GM19328 (cell line): Measurements from ENCODE around the gene SERHL2.
"Not testable (repeated sequence)": the region's sequence is repeated elsewhere in the genome, so short reads cannot be mapped to it uniquely, and the experiment has no call there.

Experiments used
- ATAC-seq: cut with Tn5 transposase; IDR thresholded peaks from one replicate; pipeline ENCODE4 v1.9.1; 2021; ENCODE audit warnings: mild to moderate bottlenecking, moderate library complexity; ENCODE audit not compliant: unreplicated experiment

SERHL2 gene

GRCh38 chr22:42603427-42603826, 49.7 kb downstream of the SERHL2 start:
- no peak for ATAC-seq

DNA sequence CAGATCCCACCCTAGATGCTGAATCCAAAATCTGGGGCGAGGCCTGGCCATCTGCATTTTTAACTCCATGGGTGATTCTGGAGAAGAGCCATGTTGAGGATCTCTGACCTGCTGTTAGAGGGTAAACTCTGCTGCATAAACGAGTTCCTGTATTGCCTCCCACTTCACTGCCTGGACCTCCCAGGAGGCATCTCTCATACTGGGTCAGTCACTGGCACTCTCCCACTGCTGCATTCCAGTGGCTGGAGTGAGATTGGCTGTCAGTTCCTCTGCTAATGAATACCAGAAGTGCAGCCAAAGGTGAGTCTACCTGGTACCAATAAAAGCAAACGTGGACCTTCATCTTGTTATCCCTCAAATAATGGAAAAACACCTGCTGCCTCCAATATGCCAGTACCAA, 50.6 kb downstream of the SERHL2 start:
- no peak for ATAC-seq

DNA sequence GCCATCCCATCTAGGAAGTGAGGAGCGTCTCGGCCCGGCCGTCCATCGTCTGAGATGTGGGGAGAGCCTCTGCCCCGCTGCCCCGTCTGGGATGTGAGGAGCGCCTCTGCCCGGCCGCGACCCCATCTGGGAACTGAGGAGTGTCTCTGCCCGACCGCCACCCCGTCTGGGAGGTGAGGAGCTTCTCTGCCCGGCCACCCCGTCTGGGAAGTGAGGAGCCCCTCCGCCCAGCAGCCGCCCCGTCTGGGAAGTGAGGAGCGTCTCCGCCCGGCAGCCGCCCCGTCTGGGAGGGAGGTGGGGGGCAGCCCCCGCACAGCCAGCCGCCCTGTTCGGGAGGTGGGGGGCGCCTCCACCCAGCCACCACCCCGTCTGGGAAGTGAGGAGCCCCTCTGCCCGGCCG, 53.9 kb downstream of the SERHL2 start:
- ATAC-seq: not testable (repeated sequence)

GRCh38 chr22:42608136-42608822, 54.5 kb downstream of the SERHL2 start:
- ATAC-seq: no peak

- ATAC-seq: no peak
Observed at GRCh38 chr22:42608823-42609361, 55.1 kb downstream of the SERHL2 start.

DNA sequence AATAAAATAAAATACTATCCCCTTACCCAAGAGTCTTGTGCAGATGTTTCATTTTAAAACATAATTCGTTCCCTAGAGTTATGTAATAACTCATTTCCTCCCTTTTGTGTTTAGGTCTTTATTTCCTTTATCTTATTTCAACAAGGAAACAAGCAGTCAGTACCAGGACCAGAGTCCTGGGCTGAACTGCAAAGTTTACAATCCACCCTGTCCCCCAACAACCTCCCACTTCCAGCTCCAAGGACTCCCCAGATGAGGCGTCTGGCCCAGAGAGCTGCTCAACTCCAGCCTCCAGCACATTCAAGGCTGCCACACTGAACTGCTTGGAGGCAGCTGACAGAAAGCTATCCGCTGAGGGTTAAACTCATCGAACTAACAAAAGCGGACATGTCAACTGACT, 56.4 kb downstream of the SERHL2 start:
- ATAC-seq: no peak

DNA sequence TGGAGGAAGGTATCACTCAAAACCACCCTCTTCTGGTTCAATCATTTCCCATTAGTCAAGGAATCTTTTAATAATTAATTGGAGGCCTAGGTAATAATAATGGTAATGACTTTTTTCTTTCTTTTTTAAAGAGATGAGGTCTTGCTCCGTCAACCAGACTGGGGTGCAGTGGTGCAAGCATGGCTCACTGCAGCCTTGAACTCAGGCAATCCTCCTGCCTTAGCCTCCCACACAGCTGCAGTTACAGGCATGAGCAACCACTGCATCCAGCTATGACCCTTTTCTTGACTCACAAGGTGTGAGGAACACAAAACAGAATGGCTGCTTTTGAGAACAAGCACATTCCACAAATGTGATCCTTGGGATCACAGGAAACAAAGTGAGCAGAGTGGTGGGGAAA, 57.3 kb downstream of the SERHL2 start:
- no peak for ATAC-seq

DNA sequence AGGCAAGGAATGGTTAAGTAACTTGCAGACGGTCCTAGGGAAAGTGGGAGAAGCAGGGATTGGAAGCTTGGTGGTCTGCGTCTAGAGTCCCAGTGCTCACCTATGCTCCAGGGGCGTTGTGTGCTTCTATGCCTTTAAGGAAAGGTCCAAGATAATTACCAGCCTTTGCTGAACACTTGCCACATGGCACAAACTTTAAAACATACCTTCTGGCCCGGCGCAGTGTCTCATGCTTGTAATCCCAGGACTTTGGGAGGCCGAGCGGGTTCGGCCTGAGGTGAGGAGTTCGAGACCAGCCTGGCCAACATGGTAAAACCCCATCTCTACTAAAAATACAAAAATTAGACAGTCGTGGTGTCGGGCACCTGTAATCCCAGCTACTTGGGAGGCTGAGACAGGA, 58.6 kb downstream of the SERHL2 start:
- no peak for ATAC-seq

GRCh38 chr22:42613872-42614301, 60.1 kb downstream of the SERHL2 start:
- ATAC-seq: no peak

DNA sequence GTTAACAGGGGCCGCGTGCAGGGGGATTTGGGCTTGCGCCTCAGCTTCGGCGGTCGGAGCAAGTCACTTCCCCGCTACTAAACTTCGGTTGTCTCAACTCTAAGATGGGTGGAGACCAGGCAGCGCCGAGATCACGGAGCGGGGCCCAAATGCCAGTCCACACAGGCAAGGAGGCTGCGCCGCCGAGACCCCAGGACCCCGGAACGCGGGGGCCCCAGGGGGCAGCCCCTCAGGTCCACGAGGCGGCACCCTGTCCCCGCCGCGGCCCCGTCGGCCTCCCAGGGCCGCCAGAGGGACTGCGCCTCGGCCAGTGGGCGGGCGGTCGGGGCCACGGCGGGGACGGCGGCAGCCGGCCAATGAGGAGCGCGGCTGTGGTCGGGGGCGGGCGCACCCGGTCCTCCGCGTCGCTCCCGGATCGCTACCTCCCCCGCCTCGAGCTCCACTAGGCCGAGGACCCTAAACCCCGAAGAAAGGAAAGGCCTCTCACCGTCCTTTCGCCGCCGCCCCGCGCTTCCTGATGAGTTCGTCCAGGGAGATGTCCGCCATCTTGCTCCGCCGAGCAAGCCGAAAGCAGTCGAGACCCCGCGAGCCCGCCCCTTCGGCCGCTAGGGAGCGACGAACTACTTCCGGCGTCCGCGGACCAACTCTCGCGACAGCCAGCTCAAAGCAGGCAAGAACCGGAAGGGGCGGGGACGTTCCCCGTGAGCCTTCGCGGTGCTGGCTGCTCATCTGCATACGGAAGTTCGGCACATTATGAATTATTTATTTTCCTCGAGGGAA, 60.7 kb downstream of the SERHL2 start, which contains the start of gene POLDIP3:
TSS of gene POLDIP3 (minus strand) at position 572 of the 780 bp plus-strand sequence. CDS start at position 546, 26 bp downstream.
- peak; percentile 71 for ATAC-seq

- peak; percentile 47 for ATAC-seq
Observed at GRCh38 chr22:42615092-42615859, 61.5 kb downstream of the SERHL2 start.

DNA sequence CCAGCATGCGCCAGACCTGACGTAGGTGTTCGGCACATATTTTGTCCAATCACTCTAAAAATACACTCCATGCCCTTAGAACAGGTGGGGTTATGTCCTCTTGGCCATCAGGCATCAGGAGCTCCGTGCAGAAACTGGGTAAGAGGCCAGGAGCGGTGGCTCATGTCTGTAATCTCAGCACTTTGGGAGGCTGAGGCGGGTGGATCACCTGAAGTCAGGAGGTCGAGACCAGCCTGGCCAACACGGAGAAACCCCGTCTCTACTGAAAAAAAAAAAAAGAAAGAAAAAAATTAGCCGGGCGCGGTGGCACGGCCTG, 62.1 kb downstream of the SERHL2 start:
- not testable (repeated sequence) for ATAC-seq

GRCh38 chr22:42617155-42617983, 63.6 kb downstream of the SERHL2 start:
- ATAC-seq: no peak

DNA sequence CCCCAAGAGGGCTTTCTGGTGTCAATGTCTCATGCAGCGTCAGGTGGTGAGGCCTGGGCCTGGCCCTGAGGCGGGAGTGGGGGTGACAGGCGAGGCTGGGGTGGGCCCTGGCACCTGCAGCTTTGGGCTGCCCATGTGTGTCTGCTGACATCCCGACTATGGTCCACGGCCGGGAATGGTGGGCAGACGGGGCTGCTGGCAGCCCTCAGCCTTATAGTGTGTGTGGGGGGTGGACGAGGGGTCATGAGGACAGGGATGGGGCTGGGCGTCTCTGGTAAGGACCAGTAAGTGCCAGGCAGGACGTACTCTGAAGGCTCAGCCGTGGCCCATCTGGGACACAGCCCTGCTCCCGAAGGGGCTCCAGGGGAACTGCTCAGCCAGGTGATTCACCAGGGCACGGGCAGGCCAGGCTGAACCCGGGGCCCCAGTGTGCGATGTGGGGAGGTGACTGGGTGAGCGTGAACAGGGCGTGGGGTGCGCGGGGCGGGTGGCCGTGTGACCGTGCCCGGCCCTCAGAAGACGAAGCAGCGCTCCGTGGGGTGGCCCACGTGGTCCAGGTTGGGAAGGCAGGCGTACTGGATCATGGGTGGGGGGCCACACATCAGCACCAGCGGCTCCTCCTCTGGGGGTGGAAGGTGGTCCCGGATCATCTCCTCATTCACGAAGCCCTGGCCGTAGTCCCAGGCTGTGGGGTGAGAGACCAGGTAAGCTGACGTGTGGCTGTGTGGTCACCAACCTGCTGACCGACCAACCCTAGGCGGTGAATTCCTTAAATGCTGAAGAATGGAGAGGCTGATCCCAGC, 65.7 kb downstream of the SERHL2 start:
- ATAC-seq: no peak

DNA sequence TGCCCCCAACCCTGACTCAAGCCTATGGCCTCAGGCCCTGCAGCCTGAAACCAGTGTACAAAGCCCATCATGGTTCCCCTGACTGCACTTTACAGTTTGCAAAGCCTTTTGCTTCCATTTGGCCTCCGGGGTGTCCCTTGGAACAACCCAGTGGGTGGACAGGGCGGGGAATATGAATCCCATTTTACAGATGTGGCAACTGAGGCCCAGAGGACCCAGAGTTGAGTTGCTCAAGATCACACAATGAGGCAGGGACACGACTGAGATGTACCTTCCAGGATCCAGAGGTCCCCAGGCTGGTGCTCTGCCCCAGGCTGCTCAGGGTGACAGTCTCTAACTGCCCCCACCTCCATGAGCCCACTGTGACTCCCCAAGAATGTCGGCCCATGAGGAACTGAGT, 66.3 kb downstream of the SERHL2 start:
- ATAC-seq: no peak

DNA sequence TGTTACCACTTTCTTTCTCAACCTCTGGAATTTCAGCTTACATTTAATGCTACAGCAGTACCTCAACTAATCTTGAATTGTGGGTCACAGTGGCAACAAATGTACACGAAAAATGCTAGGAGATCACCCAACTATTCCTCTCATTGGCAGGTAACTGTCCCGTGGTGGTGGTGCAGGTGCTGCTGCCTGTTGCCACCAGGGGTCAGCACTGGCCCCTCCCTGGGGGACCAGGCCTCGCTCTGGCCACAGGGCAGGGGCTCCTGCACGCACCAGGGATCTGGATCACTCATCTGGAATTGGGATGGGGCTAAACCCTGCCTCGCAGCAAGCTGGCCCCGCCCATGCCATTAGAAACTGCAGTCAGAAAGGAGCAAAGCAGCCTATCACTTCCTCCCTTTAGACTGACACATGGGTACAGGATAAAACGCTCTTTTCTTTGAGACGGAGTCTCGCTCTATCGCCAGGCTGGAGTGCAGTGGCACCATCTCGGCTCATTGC, 67.8 kb downstream of the SERHL2 start:
- ATAC-seq: no peak

DNA sequence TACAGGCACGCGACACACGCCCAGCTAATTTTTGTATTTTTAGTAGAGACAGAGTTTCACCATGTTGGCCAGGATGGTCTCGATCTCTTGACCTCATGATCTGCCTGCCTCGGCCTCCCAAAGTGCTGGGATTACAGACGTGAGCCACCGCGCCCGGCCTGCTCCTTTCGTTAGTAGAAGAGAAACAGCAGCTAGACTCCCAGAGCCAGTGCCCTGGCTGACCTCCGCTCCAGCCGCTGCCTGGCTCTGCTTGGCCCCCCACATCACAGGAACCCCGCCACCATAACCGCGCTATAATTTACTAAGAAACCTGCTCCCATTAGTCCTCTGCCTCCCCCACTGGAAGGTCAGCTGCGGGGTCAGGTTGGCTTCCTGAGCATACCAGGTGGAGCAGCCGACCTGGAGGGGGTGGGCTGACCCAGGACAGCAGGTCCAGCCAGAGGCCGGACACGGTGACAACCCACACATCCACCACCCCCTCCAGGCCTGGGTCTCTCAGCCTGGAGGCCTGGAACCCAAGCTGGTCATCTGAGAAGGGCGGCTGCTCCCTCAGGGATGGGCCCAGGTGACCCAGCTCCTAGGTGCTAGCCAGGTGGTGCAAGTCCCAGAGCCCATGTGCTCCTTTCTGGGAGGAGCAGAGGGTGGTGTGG, 68.4 kb downstream of the SERHL2 start:
- ATAC-seq: no peak

DNA sequence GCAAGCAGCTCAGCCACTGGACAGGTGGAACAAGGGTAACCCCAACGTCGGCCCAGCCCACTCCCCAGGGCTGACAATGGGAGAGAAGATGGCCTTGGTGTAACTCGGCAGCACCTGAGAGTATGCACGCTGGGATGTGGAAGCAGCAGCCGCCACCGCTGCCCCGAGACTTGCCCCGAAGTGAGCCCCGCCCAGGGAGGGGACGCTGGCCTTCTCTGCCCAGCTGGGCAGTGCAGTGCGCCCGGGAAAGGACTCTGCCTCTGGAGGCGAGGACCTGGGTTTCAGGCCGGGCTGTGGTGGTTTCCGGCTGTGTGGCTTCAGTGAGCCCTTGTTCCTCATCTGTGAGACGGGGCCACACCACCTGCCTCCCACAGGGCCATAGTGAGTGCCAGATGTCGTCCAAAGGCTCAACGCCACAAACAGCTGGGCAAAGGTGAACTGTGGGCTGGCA, 69.6 kb downstream of the SERHL2 start:
- no peak for ATAC-seq
